SK-N-SH (cell line): ENCODE data around the gene ZFP57. TPM values are rescaled to one million over a fixed set of nuclear protein-coding genes. Genes with fewer than 3 reads are reported as not detected.

Source experiments
- CTCF ChIA-PET: fragments of 300-600, 350-600 bp; formaldehyde crosslinking; extraction: SDS; loops from one replicate; lab custom pipeline; 2021; lab: Yijun Ruan, JAX
- POLR2A ChIA-PET: fragments of 350-600 bp; sonication (Branson Sonifier 250); formaldehyde crosslinking; extraction: SDS; loops from one replicate; lab custom pipeline; 2020; ENCODE audit warnings: antibody characterized with exemption, inconsistent platforms; lab: Yijun Ruan, JAX
- DNase-seq: peaks from one replicate; pipeline ENCODE4 v3.0.0; 2012
- H2AFZ ChIP-seq: fragments of 200-600 bp; sonication (generic); 2 replicates; pipeline ENCODE4 v1.8.1; 2016; ENCODE audit warnings: antibody characterized with exemption, mild to moderate bottlenecking, low read depth
- H3F3A ChIP-seq: fragments of 200-600 bp; sonication (generic); replicated peaks from 2 replicates; pipeline ENCODE3; 2016; ENCODE audit warnings: antibody characterized with exemption, mild to moderate bottlenecking; ENCODE audit not compliant: insufficient read depth
- H3K27ac ChIP-seq, 2 experiments: fragments of 200-500 bp in 1 of 2; fragments of 200-600 bp in 1 of 2; sonication (Bioruptor generic) in 1 of 2; sonication (generic), shearing (Covaris generic) in 1 of 2; 2 replicates each; pipeline versions ENCODE4 v1.5.1 to v1.6.1; 2014 to 2016; ENCODE audit warnings: low read depth in 2 of 2, inconsistent platforms in 1 of 2, low read length in 1 of 2, mild to moderate bottlenecking in 1 of 2, mixed read lengths in 1 of 2
- H3K27me3 ChIP-seq: fragments of 200-600 bp; sonication (generic), shearing (Covaris generic); 2 replicates; pipeline ENCODE4 v1.6.1; 2016; ENCODE audit warnings: mixed run types; ENCODE audit not compliant: insufficient read depth
- H3K36me3 ChIP-seq, 2 experiments: fragments of 200-500 bp in 1 of 2; fragments of 200-600 bp in 1 of 2; sonication (Bioruptor generic) in 1 of 2; sonication (generic) in 1 of 2; replicated peaks in 1 of 2; 2 replicates each; pipeline versions ENCODE3 to v1.5.1; 2014 to 2016; ENCODE audit warnings: low read length in 1 of 2, mild to moderate bottlenecking in 1 of 2; ENCODE audit not compliant: insufficient read depth in 2 of 2, control insufficient read depth in 1 of 2
- H3K4me1 ChIP-seq, 2 experiments: fragments of 200-500 bp in 1 of 2; fragments of 200-600 bp in 1 of 2; sonication (Bioruptor generic) in 1 of 2; sonication (generic), shearing (Covaris generic) in 1 of 2; 2 replicates each; pipeline versions ENCODE4 v1.5.1 to v1.6.1; 2014 to 2016; ENCODE audit warnings: low read depth in 1 of 2, low read length in 1 of 2, mixed run types in 1 of 2; ENCODE audit not compliant: insufficient read depth in 2 of 2, control insufficient read depth in 1 of 2
- H3K4me2 ChIP-seq: fragments of 200-600 bp; sonication (generic), shearing (Covaris generic); 2 replicates; pipeline ENCODE4 v1.6.1; 2017; ENCODE audit warnings: mixed run types
- H3K4me3 ChIP-seq, 2 experiments: fragments of 200-500 bp in 1 of 2; fragments of 200-600 bp in 1 of 2; sonication (Bioruptor generic) in 1 of 2; sonication (generic), shearing (Covaris generic) in 1 of 2; 2 replicates each; pipeline versions ENCODE4 v1.5.1 to v1.8.1; 2014 to 2016; ENCODE audit warnings: low read depth in 2 of 2, inconsistent platforms in 1 of 2, low read length in 1 of 2, mild to moderate bottlenecking in 1 of 2, mixed read lengths in 1 of 2, moderate library complexity in 1 of 2
- H3K79me2 ChIP-seq: fragments of 200-600 bp; sonication (generic); 2 replicates; pipeline ENCODE4 v1.8.1; 2017; ENCODE audit warnings: mild to moderate bottlenecking; ENCODE audit not compliant: insufficient read depth
- H3K9ac ChIP-seq: fragments of 200-600 bp; sonication (generic); 2 replicates; pipeline ENCODE4 v1.6.1; 2017; ENCODE audit warnings: mixed run types
- H3K9me2 ChIP-seq: fragments of 200-600 bp; sonication (generic); 2 replicates; pipeline ENCODE4 v1.6.1; 2017; ENCODE audit warnings: mixed run types
- H3K9me3 ChIP-seq: fragments of 200-600 bp; sonication (generic); 2 replicates; pipeline ENCODE4 v1.6.1; 2017; ENCODE audit warnings: mixed run types, mild to moderate bottlenecking, moderate library complexity
- H4K20me1 ChIP-seq: fragments of 200-600 bp; sonication (generic); 2 replicates; pipeline ENCODE4 v1.6.1; 2017; ENCODE audit warnings: mild to moderate bottlenecking, mixed run types; ENCODE audit not compliant: insufficient read depth
- CTCF ChIP-seq: fragments of 200-600 bp; sonication (generic); IDR thresholded peaks from 2 replicates; pipeline ENCODE4 v1.6.1; 2017; ENCODE audit warnings: antibody characterized with exemption, mild to moderate bottlenecking, moderate library complexity
- EZH2phosphoT487 ChIP-seq: fragments of 200-600 bp; sonication (generic); IDR thresholded peaks from 2 replicates; pipeline ENCODE4 v1.6.1; 2017; ENCODE audit warnings: low read depth, mixed run types, mild to moderate bottlenecking, antibody characterized with exemption, moderate library complexity, borderline replicate concordance
- FOXJ3 ChIP-seq: sonication (generic); formaldehyde crosslinking; IDR thresholded peaks from 2 replicates; pipeline ENCODE4 v1.5.1; 2020; ENCODE audit warnings: mild to moderate bottlenecking, missing genetic modification reagents
- GABPA ChIP-seq: IDR thresholded peaks from 2 replicates; pipeline ENCODE4 v1.4.0; 2012; ENCODE audit warnings: low read depth, mild to moderate bottlenecking
- MEF2A ChIP-seq: IDR thresholded peaks from 2 replicates; pipeline ENCODE4 v1.4.0; 2012; ENCODE audit warnings: low read depth, borderline replicate concordance
- MXI1 ChIP-seq: IDR thresholded peaks from 2 replicates; pipeline ENCODE4 v1.6.1; 2012; ENCODE audit warnings: mild to moderate bottlenecking, low read depth, low read length, improper control_type of control experiment
- POLR2AphosphoS5 ChIP-seq: IDR thresholded peaks from 2 replicates; pipeline ENCODE4 v1.6.1; 2012; ENCODE audit warnings: low read depth, low read length
- RAD21 ChIP-seq: IDR thresholded peaks from 2 replicates; pipeline ENCODE4 v1.6.1; 2012; ENCODE audit warnings: mild to moderate bottlenecking, low read length
- RCOR1 ChIP-seq: fragments of 150-350 bp; IDR thresholded peaks from 2 replicates; pipeline ENCODE4 v1.6.1; 2017; ENCODE audit warnings: antibody characterized with exemption, low read length
- RXRA ChIP-seq: IDR thresholded peaks from 2 replicates; pipeline ENCODE4 v1.4.0; 2012; ENCODE audit warnings: low read depth, mild to moderate bottlenecking, borderline replicate concordance
- SIN3A ChIP-seq: IDR thresholded peaks from 2 replicates; pipeline ENCODE4 v1.6.1; 2012; ENCODE audit warnings: low read depth, mild to moderate bottlenecking, low read length, moderate library complexity, borderline replicate concordance
- SMC3 ChIP-seq: IDR thresholded peaks from 2 replicates; pipeline ENCODE4 v1.6.1; 2012; ENCODE audit warnings: low read depth, low read length, improper control_type of control experiment
- TCF12 ChIP-seq: IDR thresholded peaks from 2 replicates; pipeline ENCODE4 v1.4.0; 2012
- TEAD4 ChIP-seq: IDR thresholded peaks from 2 replicates; pipeline ENCODE4 v1.4.0; 2012; ENCODE audit warnings: mild to moderate bottlenecking, borderline replicate concordance; ENCODE audit not compliant: insufficient read depth
- YY1 ChIP-seq: IDR thresholded peaks from 2 replicates; pipeline ENCODE4 v1.4.0; 2012; ENCODE audit warnings: low read depth, mild to moderate bottlenecking
- ZBTB33 ChIP-seq: IDR thresholded peaks from 2 replicates; pipeline ENCODE4 v1.4.0; 2012; ENCODE audit warnings: low read depth, borderline replicate concordance
- WGBS: methylation state at CpG from one replicate; pipeline ENCODE4 v1.1.6; 2017; ENCODE audit warnings: low lambda C conversion rate; 5-methylcytosine and 5-hydroxymethylcytosine counted together
- polyA plus RNA-seq, 3 experiments: library from polyadenylated mRNA; depleted of rRNA; stranded (reverse); fragments of >200 nt; gene quantifications; 2 replicates each; pipeline ENCODE4 v1.2.3, GENCODE V29; 2012
- TF ChIP-seq, protein P1 (sequence below): fragments of 150-350 bp; IDR thresholded peaks from 2 replicates; pipeline ENCODE4 v1.6.1; 2017; ENCODE audit warnings: antibody characterized with exemption, low read length, low read depth, borderline replicate concordance
- TF ChIP-seq, protein P2 (sequence below): IDR thresholded peaks from 2 replicates; pipeline ENCODE4 v1.6.1; 2012; ENCODE audit warnings: mild to moderate bottlenecking, low read depth, low read length, moderate library complexity
- TF ChIP-seq, protein P3 (sequence below): IDR thresholded peaks from 2 replicates; pipeline ENCODE4 v1.4.0; 2012; ENCODE audit warnings: low read depth, borderline replicate concordance

Gene ZFP57
- not detected in 2 replicates for polyA plus RNA-seq (2012; rRNA removed)
- polyA plus RNA-seq (2012; cell fraction: cytosol; rRNA removed), result not detected in 2 replicates
- not detected in 2 replicates for polyA plus RNA-seq (2012; cell fraction: nucleus; rRNA removed)

GRCh38 chr6:29680904-29681303, at the start of gene ZFP57:
TSS of gene ZFP57 (minus strand) at chr6:29681152. CDS start at chr6:29677003, 4,149 bp downstream.
- Histone ChIP-seq H3K4me3 (no peak within 1 kb of the TSS), H4K20me1 (no peaks in the 10 kb centered on the region), H3K4me2 (no peak within 1 kb of the TSS), H2AFZ (no peak within 1 kb of the TSS), H3K27ac (no peak within 1 kb of the TSS), H3K9ac (no peak within 1 kb of the TSS), H3K9me2 (no peaks in the 10 kb centered on the region), H3K9me3 (no peaks in the 10 kb centered on the region), H3K79me2 (no peaks in the 10 kb centered on the region), H3K27me3 (peaks cover 9% of the 10 kb centered on the region), H3K4me1 (no peaks in the 10 kb centered on the region), H3F3A (no peaks in the 10 kb centered on the region), H3K36me3 (no peaks in the 10 kb centered on the region)
- 58% methylated on average over 31 of the region's 31 CpGs for WGBS
- no peak for DNase-seq
- TF ChIP-seq SMC3 (no peak), GABPA (no peak), TCF12 (no peak), YY1 (no peak), ZBTB33 (no peak), CTCF (no peak), FOXJ3 (CRISPR knock-in tag) (no peak), MEF2A (no peak), RCOR1 (no peak), RAD21 (no peak), POLR2AphosphoS5 (no peak), SIN3A (no peak), RXRA (no peak), TEAD4 (no peak), EZH2phosphoT487 (no peak), MXI1 (no peak)
- TF ChIP-seq, protein P1, sequence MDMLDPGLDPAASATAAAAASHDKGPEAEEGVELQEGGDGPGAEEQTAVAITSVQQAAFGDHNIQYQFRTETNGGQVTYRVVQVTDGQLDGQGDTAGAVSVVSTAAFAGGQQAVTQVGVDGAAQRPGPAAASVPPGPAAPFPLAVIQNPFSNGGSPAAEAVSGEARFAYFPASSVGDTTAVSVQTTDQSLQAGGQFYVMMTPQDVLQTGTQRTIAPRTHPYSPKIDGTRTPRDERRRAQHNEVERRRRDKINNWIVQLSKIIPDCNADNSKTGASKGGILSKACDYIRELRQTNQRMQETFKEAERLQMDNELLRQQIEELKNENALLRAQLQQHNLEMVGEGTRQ, result no peak
- TF ChIP-seq, protein P2, sequence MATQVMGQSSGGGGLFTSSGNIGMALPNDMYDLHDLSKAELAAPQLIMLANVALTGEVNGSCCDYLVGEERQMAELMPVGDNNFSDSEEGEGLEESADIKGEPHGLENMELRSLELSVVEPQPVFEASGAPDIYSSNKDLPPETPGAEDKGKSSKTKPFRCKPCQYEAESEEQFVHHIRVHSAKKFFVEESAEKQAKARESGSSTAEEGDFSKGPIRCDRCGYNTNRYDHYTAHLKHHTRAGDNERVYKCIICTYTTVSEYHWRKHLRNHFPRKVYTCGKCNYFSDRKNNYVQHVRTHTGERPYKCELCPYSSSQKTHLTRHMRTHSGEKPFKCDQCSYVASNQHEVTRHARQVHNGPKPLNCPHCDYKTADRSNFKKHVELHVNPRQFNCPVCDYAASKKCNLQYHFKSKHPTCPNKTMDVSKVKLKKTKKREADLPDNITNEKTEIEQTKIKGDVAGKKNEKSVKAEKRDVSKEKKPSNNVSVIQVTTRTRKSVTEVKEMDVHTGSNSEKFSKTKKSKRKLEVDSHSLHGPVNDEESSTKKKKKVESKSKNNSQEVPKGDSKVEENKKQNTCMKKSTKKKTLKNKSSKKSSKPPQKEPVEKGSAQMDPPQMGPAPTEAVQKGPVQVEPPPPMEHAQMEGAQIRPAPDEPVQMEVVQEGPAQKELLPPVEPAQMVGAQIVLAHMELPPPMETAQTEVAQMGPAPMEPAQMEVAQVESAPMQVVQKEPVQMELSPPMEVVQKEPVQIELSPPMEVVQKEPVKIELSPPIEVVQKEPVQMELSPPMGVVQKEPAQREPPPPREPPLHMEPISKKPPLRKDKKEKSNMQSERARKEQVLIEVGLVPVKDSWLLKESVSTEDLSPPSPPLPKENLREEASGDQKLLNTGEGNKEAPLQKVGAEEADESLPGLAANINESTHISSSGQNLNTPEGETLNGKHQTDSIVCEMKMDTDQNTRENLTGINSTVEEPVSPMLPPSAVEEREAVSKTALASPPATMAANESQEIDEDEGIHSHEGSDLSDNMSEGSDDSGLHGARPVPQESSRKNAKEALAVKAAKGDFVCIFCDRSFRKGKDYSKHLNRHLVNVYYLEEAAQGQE, result no peak
- TF ChIP-seq, protein P3, sequence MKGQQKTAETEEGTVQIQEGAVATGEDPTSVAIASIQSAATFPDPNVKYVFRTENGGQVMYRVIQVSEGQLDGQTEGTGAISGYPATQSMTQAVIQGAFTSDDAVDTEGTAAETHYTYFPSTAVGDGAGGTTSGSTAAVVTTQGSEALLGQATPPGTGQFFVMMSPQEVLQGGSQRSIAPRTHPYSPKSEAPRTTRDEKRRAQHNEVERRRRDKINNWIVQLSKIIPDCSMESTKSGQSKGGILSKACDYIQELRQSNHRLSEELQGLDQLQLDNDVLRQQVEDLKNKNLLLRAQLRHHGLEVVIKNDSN, result no peak
- POLR2A ChIA-PET, result no interaction called here
- CTCF ChIA-PET, result no interaction called here
